Naive B cell (primary cell): ENCODE data around the gene NISCH. TPM values are rescaled to one million over a fixed set of nuclear protein-coding genes. Genes with fewer than 3 reads are reported as not detected.

Source experiments
- ATAC-seq, 2 donors: fragments of 150-1000 bp; cut with Tn5 transposase; 2 replicates each; pipeline ENCODE4 v1.10.0; 2021; ENCODE audit warnings: low read depth in 2 of 2, mild to moderate bottlenecking in 2 of 2, moderate library complexity in 2 of 2
- DNase-seq: peaks from one replicate; pipeline ENCODE4 v3.0.0; 2022
- H3K27ac Mint-ChIP-seq, 6 donors: one replicate each; pipeline ENCODE4 v1.8.0; 2020 to 2022; ENCODE audit warnings: mild to moderate bottlenecking in 6 of 6, mixed read lengths in 6 of 6, moderate library complexity in 5 of 6, inconsistent platforms in 2 of 6
- H3K27me3 Mint-ChIP-seq, 3 donors: one replicate each; pipeline ENCODE4 v1.8.0; 2021 to 2022; ENCODE audit warnings: mixed read lengths in 3 of 3, mild to moderate bottlenecking in 1 of 3
- H3K36me3 Mint-ChIP-seq, 2 donors: one replicate each; pipeline ENCODE4 v1.8.0; 2020 to 2022; ENCODE audit warnings: mixed read lengths in 2 of 2, inconsistent platforms in 1 of 2, mild to moderate bottlenecking in 1 of 2
- H3K4me1 Mint-ChIP-seq, 3 donors: one replicate each; pipeline ENCODE4 v1.8.0; 2020 to 2022; ENCODE audit warnings: mixed read lengths in 3 of 3, inconsistent platforms in 1 of 3, mild to moderate bottlenecking in 1 of 3, moderate library complexity in 1 of 3
- H3K4me3 Mint-ChIP-seq, 8 donors: one replicate each; pipeline ENCODE4 v1.8.0; 2020 to 2022; ENCODE audit warnings: mild to moderate bottlenecking in 8 of 8, mixed read lengths in 8 of 8, moderate library complexity in 8 of 8, inconsistent platforms in 2 of 8
- H3K9me3 Mint-ChIP-seq, 7 donors: one replicate each; pipeline ENCODE4 v1.8.0; 2020 to 2022; ENCODE audit warnings: mixed read lengths in 7 of 7, mild to moderate bottlenecking in 5 of 7, inconsistent platforms in 2 of 7, moderate library complexity in 1 of 7
- polyA plus RNA-seq, 6 donors: library from polyadenylated mRNA; unstranded; fragments of 300-500 nt; fragmentation: Illumina TruSeq; gene quantifications; one replicate each; pipeline ENCODE4 v1.2.3, GENCODE V29; 2021; ENCODE audit warnings: low read depth in 6 of 6

The NISCH gene
- polyA plus RNA-seq, 6 donors from 2014 or later, result 14.4 to 27.0 (median 15.7) TPM

DNA sequence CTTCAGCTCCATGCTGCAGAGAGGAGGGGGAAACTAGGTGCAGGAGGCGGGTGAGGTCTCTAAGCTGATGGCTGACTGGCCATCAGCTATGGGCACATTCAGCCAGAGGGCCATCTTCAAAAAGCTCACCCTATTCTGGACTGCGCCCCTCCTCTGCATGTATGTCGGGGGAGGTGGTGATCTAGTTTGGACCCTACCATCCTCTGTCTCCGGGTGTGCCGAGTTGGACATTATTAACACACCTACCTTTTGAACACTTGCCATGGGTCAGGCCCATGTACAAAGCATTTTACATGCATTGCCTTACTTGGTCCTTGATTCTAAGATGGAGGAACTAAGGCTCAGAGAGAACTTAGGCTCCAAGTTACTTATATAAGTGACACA lies 1.4 kb downstream of the NISCH start:
- no peak for ATAC-seq
- H3K4me3 Mint-ChIP-seq, result peak overlapping the region; percentile 75 to 99 (median 93)
- H3K4me1 Mint-ChIP-seq, result peaks cover 29 to 43% (median 35%) of the 10 kb centered on the region in 3 donors
- H3K27me3 Mint-ChIP-seq, result no peaks in the 10 kb centered on the region
- no peaks in the 10 kb centered on the region for H3K36me3 Mint-ChIP-seq
- DNase-seq, result no peak
- H3K27ac Mint-ChIP-seq, result peak overlapping the region in 5 of 6 donors; percentile 30 to 98 (median 89)
- H3K9me3 Mint-ChIP-seq, result no peaks in the 10 kb centered on the region

DNA sequence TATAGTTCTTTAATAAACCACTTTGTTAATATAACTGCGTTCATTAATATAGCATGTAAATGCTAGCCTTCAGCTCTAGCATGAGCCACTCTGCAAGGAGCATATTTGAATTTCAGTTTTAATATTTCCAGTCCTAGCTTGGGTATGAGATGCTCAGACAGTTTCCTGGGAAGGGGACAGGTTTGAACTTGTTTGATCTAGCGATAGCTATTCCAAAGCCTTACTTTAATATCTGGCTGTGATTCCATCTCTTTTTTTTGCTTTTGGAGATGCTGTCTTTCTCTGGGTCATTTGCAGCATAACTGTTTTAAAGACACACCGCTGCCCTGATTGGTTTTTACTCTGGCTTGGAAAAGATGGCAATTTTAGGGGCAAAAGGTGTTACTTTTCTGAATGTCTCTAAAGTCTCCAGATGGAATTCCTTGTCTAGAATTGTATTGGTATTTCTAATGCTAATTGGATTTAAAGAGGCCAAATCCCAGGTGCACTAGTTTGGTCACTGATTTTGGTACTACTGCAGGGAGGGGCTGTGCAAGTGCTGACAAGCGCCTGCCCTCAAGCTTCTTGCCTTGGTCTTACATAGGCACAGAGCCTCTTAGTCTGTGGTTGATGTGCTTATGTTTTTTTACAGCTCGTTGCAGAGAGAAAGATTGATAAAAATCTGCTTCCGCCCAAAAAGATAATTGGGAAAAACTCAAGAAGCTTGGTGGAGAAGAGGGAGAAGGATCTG lies 2.8 kb downstream of the NISCH start:
- ATAC-seq (no peak), DNase-seq (no peak)
- no peaks in the 10 kb centered on the region for H3K9me3 Mint-ChIP-seq
- no peaks in the 10 kb centered on the region for H3K27me3 Mint-ChIP-seq
- no peaks in the 10 kb centered on the region for H3K36me3 Mint-ChIP-seq
- peak overlapping the region in 2 of 6 donors; percentile 35 to 96 for H3K27ac Mint-ChIP-seq
- H3K4me3 Mint-ChIP-seq, result peak overlapping the region in 3 of 8 donors; percentile 6 to 89 (median 36)
- H3K4me1 Mint-ChIP-seq, result peaks cover 29 to 50% (median 35%) of the 10 kb centered on the region in 3 donors

DNA sequence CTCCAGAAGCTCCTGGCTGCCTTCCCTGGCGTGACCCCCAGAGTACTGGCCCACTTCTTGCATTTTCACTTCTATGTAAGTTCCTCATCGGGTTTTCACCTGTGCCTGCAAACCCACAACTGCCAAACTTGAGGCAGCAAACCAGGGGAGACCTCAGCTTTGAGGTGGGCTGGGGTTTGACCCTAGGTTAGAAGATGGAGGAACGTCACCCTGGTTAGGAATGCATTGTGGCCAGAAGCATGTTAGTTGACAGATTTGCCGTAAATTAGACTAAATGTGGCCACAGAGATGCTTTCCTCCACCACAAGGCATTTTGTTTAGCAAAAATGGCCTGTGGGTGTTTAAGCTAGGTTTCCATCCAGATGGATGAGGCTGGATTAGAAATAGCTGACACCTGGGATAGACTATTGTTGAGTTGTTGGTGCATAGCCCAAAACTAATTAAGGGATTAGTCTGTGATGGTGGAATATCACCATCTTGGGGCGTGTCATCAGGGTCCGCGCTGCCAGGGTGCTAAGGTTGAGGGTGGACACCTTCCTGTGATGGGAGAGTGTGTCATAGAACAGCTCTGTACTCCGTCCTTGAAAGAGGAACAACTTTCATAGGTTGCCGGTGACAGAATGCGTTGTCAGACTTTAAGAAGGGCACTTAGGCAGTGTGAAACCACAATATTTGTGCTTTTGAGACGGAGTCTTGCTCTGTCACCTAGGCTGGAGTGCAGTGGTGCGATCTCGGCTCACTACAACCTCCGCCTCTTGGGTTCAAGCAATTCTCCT lies 3.6 kb downstream of the NISCH start:
- Mint-ChIP-seq H3K27ac (no peak overlapping the region), H3K4me3 (no peak overlapping the region), H3K9me3 (no peaks in the 10 kb centered on the region), H3K4me1 (peaks cover 29 to 49% (median 35%) of the 10 kb centered on the region in 3 donors), H3K27me3 (no peaks in the 10 kb centered on the region), H3K36me3 (no peaks in the 10 kb centered on the region)
- DNase-seq (no peak), ATAC-seq (no peak)

DNA sequence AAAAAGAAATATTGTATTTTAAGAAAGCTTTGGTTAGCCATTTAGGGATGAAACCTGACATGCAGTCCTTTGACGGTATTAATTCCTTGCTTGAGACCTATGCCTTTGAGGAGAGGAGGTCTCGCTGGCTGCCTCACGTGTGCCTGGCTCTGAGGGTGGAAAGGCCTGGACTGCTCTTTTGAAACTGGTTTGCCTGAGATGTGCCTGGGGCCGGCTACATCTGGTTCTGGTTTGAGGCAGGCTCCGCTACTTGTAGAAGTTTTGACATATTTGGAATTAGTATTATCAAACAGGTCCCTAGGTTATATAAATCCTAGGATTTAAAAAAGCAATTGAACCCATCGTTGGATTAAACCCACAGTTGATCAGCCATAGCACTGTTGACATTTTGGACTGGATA lies 6.5 kb downstream of the NISCH start:
- H3K27me3 Mint-ChIP-seq, result no peaks in the 10 kb centered on the region
- H3K9me3 Mint-ChIP-seq, result no peaks in the 10 kb centered on the region
- no peak overlapping the region for H3K4me3 Mint-ChIP-seq
- H3K36me3 Mint-ChIP-seq, result no peaks in the 10 kb centered on the region
- peaks cover 6 to 29% (median 9%) of the 10 kb centered on the region in 3 donors for H3K4me1 Mint-ChIP-seq
- no peak for ATAC-seq
- peak overlapping the region in 1 of 6 donors; percentile 14 for H3K27ac Mint-ChIP-seq
- no peak for DNase-seq

DNA sequence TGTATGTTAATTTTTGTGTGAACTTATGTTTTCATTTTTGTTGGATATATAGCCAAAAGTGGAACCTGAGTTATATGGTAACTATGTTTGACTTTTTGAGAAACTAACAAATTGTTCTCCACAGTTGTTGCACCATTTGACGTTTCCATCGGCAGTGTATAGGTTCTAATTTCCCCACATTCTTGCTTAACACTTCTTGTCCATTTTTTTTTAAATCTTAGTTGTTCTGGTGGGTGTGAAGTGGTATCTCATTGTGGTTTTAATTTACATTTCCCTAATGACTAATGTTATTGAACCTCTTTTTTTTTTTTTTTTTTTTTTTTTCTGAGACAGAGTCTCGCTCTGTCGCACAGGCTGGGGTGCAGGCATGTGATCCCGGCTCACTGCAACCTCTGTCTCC lies 8.0 kb downstream of the NISCH start:
- no peak overlapping the region for H3K27ac Mint-ChIP-seq
- H3K36me3 Mint-ChIP-seq, result no peaks in the 10 kb centered on the region
- peaks cover 0 to 16% (median under 1%) of the 10 kb centered on the region in 3 donors for H3K4me1 Mint-ChIP-seq
- DNase-seq (no peak), ATAC-seq (no peak)
- H3K4me3 Mint-ChIP-seq, result no peak overlapping the region
- H3K9me3 Mint-ChIP-seq, result no peaks in the 10 kb centered on the region
- no peaks in the 10 kb centered on the region for H3K27me3 Mint-ChIP-seq

DNA sequence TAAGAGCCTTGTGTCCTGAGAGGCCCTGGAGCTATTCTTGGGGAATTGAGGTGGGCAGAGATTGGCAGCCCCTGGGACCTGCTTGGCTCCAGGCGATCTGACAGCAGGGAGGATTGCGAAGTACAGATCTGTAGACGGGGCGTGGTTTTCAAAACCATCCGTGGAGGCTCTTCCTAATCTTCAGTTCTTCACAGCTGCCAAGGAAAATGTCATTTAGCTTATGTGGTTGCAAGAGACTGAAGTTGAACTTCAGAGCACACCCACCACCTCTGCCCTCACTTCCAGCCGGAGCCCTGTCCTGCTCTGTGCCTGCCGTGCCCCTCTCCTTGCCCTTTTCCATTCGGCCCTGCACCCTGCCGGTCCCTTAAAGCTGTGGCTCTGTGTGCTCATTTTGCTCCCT lies 12.9 kb downstream of the NISCH start:
- ATAC-seq (no peak), DNase-seq (no peak)
- peaks cover 4 to 9% (median 4%) of the 10 kb centered on the region in 3 donors for H3K4me1 Mint-ChIP-seq
- peak overlapping the region in 1 of 6 donors; percentile 20 for H3K27ac Mint-ChIP-seq
- H3K36me3 Mint-ChIP-seq, result no peaks in the 10 kb centered on the region
- no peaks in the 10 kb centered on the region for H3K27me3 Mint-ChIP-seq
- no peaks in the 10 kb centered on the region for H3K9me3 Mint-ChIP-seq
- no peak overlapping the region for H3K4me3 Mint-ChIP-seq

DNA sequence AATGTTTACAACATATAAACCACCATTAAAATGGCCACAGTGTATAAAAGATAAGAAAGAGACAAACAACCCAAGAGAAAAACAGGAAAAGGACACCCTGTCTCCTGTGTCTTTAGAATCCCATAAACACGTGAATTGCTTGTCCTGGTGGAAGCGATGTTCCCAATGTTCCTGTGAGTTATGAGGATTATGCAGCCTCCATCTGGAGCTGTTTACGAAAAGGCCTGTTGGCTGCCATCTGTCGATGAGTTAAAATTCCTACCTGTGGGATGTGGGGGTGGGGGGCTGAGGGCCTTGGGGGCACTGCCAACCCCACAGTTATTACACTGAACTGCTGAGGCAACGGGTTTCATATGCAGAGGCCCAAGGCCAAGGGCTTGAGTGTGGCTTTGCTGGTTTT lies 13.6 kb downstream of the NISCH start:
- Mint-ChIP-seq H3K27ac (no peak overlapping the region), H3K9me3 (no peaks in the 10 kb centered on the region), H3K4me1 (peaks cover 4 to 8% (median 4%) of the 10 kb centered on the region in 3 donors), H3K27me3 (no peaks in the 10 kb centered on the region), H3K36me3 (no peaks in the 10 kb centered on the region), H3K4me3 (no peak overlapping the region)
- DNase-seq, result no peak
- ATAC-seq, result no peak

DNA sequence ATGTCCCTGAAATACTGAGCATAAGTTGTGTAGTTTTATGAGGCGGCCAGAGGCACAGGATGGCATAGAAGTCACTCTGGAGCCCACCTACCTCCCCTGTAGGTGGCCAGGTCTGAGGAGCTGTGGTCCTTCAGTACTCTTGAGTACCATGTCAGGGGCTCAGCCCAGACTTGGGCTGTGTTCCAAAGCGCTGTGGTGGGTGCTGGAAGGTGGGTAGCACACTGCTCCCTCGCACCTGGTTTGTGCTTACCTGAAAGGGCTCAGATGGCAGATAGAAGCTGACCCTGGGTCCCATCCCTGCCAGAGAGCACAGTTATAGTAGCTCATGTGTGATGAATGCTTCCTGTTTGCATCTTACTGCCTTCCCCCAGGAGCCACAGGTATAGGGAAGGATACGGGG lies 15.5 kb downstream of the NISCH start:
- no peaks in the 10 kb centered on the region for H3K27me3 Mint-ChIP-seq
- no peaks in the 10 kb centered on the region for H3K9me3 Mint-ChIP-seq
- peaks cover 4 to 6% (median 4%) of the 10 kb centered on the region in 3 donors for H3K4me1 Mint-ChIP-seq
- no peak for ATAC-seq
- no peak overlapping the region for H3K27ac Mint-ChIP-seq
- no peak overlapping the region for H3K4me3 Mint-ChIP-seq
- no peaks in the 10 kb centered on the region for H3K36me3 Mint-ChIP-seq
- DNase-seq, result no peak

DNA sequence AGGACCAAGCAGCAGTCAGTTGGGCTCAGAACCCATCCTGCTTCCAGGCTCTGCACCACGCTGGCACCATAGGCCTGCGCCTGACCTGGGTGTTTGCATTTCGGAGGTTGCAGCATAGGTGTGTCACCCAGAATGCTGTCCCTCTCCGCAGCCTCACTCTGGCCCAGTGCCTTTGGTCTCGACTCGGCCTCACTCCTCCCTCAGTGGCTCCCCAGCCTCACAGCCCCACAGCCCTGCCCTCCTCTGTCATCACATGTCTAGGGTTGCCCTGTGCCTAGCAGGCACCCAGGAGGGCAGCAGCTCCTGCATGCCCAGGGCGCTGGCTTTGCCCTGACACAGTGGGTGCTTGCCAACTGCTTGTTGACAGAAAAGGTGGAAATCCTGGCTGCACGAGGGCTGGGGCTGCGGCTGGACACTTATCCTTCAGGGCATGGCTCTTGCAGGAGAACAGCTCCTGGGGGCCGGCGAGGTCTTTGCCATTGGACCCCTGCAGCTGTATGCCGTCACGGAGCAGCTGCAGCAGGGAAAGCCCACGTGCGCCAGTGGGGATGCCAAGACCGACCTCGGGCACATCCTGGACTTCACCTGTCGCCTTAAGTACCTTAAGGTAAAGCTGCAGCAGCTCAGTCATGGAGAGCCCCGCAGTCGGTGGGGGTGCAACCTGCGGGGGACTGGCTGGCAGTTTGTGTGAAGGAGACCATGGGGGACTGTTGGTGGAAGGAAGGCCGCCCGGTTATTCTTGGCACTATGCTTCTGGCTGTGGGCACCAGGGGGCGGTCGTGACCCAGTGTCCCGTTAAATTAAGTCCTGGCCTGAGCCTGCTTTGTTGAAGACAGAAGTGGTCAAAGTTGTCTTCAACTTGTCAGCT lies 16.2 kb downstream of the NISCH start:
- no peaks in the 10 kb centered on the region for H3K36me3 Mint-ChIP-seq
- peaks cover 4 to 6% (median 4%) of the 10 kb centered on the region in 3 donors for H3K4me1 Mint-ChIP-seq
- peak; percentile 38 to 49 for ATAC-seq
- no peaks in the 10 kb centered on the region for H3K27me3 Mint-ChIP-seq
- no peak overlapping the region for H3K4me3 Mint-ChIP-seq
- H3K27ac Mint-ChIP-seq, result no peak overlapping the region
- H3K9me3 Mint-ChIP-seq, result no peaks in the 10 kb centered on the region
- peak; percentile 37 for DNase-seq

DNA sequence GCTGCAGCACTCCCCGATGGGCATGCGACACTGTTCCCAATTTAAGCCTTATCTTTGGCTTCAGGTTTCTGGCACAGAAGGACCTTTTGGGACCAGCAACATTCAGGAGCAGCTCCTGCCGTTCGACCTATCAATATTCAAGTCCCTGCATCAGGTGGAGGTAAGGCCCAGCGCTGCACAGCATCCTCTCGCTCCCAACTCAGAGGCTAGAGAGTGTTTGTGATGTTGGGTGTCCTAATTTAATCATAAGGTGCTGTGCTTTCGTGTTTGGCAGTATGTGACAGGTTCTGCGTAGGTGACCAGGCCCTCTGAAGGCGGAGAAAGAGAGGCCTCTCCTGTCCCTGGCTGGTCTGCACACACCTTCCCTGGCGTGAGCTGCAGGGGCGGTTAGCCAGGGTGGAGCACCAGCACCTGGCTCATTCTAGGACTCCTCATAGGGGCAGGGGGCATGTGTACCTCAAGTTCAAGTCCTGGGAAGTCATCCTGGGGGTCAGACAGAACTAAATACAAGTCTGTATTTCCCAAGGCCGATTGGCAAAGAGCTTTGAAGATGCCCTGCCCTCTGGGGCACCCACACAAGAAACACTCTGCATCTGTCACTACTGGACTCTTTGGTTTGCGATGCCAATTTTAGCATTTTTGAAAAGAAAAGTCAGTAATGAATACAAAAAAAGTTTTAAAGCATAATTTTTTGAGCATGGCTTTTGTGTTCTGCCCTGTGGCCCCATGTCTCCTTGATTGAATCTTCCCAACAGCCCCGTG lies 17.0 kb downstream of the NISCH start:
- ATAC-seq (no peak), DNase-seq (no peak)
- Mint-ChIP-seq H3K9me3 (no peaks in the 10 kb centered on the region), H3K4me3 (no peak overlapping the region), H3K36me3 (no peaks in the 10 kb centered on the region), H3K27ac (no peak overlapping the region), H3K4me1 (peaks cover 4 to 6% (median 4%) of the 10 kb centered on the region in 3 donors), H3K27me3 (no peaks in the 10 kb centered on the region)

DNA sequence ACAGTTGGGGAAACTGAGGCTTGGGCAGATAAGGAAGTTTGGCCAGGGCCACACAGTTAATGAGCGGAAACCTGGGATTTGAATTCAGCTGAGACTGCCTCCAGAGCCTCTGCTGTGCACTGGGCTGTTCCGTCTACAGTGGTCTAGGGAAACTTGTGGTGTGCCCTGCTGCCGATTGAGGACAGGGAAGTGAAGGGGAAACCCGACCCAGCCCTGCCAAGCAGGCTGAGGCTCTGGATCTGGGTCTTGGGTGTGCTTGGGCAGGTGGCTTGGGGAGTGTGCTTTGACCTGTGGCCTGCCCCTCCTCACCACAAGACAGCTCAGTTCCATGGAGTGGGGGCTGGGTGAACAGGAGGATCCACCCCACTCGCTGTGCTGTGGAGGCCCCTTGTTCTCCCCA lies 17.6 kb downstream of the NISCH start:
- Mint-ChIP-seq H3K36me3 (peaks cover 0 to 1% of the 10 kb centered on the region in 2 donors), H3K4me3 (no peak overlapping the region), H3K4me1 (peaks cover 4 to 6% (median 4%) of the 10 kb centered on the region in 3 donors), H3K27me3 (no peaks in the 10 kb centered on the region), H3K27ac (no peak overlapping the region), H3K9me3 (no peaks in the 10 kb centered on the region)
- DNase-seq, result no peak
- ATAC-seq, result no peak

DNA sequence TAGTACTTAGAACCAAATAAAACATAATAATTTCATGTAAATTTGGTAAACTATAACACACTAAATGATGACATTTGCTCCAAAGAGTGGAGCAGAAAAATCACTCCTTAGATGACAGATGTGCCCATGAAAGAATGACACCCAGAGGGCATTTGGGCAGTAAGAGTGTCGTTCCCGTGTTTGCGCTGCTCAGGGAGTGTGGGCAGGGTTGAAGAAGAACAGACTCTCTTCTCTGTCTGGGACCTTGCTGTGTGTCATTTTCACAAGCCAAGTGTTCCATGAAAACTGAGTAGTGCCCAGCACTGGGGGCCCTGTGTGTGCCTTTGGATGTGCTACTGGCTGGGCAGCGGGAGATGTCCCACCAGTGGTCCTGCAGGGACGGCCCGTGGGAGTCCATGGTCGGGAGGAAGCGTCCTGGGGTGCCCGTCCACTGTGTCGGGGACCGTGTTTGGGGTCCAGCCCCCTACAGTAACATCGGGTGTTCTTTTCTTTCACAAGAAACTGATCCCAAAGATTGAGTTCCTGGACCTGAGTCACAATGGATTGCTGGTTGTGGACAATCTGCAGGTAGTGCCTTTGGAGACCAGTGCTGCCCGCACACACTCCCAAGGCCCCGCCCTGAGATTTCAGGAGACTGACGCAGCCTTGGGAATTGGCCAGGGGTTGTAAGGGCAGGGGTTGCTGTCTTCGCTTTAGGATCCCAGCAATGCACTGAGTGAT lies 21.8 kb downstream of the NISCH start:
- H3K9me3 Mint-ChIP-seq, result no peaks in the 10 kb centered on the region
- peaks cover 5 to 9% of the 10 kb centered on the region in 2 donors for H3K36me3 Mint-ChIP-seq
- no peak for DNase-seq
- peak overlapping the region in 1 of 6 donors; percentile 39 for H3K27ac Mint-ChIP-seq
- peaks cover 0 to 3% (median 0%) of the 10 kb centered on the region in 3 donors for H3K4me1 Mint-ChIP-seq
- H3K27me3 Mint-ChIP-seq, result no peaks in the 10 kb centered on the region
- ATAC-seq, result no peak
- H3K4me3 Mint-ChIP-seq, result no peak overlapping the region
